GM12801 (cell line): ENCODE data around the gene TLE4.

ENCODE experiments used
- CTCF ChIP-seq: IDR thresholded peaks from one replicate; pipeline ENCODE4 v1.5.1; 2011; ENCODE audit warnings: control low read depth; ENCODE audit not compliant: insufficient read length; ENCODE audit errors: extremely low read depth

Gene TLE4

GRCh38 chr9:79757881-79758669, 186.3 kb downstream of the TLE4 start:
- no peak for TF ChIP-seq CTCF

- TF ChIP-seq CTCF, result no peak
Observed at GRCh38 chr9:79759460-79759859, 187.7 kb downstream of the TLE4 start.

GRCh38 chr9:79762070-79762469, 190.3 kb downstream of the TLE4 start:
- TF ChIP-seq CTCF, result no peak

GRCh38 chr9:79763671-79764285, 192.0 kb downstream of the TLE4 start:
- no peak for TF ChIP-seq CTCF

- TF ChIP-seq CTCF, result no peak
Observed at GRCh38 chr9:79764374-79764773, 192.6 kb downstream of the TLE4 start.

GRCh38 chr9:79765466-79765865, 193.7 kb downstream of the TLE4 start:
- no peak for TF ChIP-seq CTCF

GRCh38 chr9:79766091-79766490, 194.3 kb downstream of the TLE4 start:
- no peak for TF ChIP-seq CTCF
